WTC11 (cell line): ENCODE data around the gene GPR6.

Experiments
- EMX1 ChIP-seq: fragments of 250-450 bp; sonication (Bioruptor Pico); IDR thresholded peaks from 2 replicates; pipeline ENCODE4 v1.8.0; 2021; ENCODE audit warnings: mild to moderate bottlenecking
- IRF2 ChIP-seq: sonication (generic); formaldehyde crosslinking; IDR thresholded peaks from 2 replicates; pipeline ENCODE4 v1.8.0; 2022; ENCODE audit warnings: low read depth, missing genetic modification reagents, borderline replicate concordance
- ZNF232 ChIP-seq: sonication (generic); formaldehyde crosslinking; IDR thresholded peaks from 2 replicates; pipeline ENCODE4 v1.8.0; 2022; ENCODE audit warnings: mild to moderate bottlenecking, missing genetic modification reagents
- TF ChIP-seq, protein P1 (sequence below): fragments of 200-600 bp; IDR thresholded peaks from 2 replicates; pipeline ENCODE4 v1.8.0; 2022; ENCODE audit warnings: antibody characterized with exemption

DNA sequence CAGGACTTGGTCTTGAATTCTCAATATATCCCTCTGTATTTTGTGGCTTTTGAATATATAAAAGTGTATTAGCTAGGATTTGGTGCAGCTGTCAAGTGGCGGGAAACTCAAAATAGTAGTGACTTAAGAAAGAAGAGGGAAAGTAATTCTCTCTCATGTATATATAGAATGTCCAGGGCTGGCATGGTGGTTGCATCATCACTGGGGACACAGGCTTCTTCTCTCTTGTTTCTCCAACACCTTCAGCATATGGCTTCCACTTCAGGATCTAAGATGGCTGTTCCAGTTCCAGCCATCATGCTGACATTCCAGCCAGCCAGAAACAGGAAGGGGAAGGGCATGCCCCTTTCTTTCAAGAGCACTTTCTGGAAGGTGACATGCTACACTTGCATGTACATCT lies 11.8 kb upstream of the GPR6 start:
- TF ChIP-seq, protein P1, sequence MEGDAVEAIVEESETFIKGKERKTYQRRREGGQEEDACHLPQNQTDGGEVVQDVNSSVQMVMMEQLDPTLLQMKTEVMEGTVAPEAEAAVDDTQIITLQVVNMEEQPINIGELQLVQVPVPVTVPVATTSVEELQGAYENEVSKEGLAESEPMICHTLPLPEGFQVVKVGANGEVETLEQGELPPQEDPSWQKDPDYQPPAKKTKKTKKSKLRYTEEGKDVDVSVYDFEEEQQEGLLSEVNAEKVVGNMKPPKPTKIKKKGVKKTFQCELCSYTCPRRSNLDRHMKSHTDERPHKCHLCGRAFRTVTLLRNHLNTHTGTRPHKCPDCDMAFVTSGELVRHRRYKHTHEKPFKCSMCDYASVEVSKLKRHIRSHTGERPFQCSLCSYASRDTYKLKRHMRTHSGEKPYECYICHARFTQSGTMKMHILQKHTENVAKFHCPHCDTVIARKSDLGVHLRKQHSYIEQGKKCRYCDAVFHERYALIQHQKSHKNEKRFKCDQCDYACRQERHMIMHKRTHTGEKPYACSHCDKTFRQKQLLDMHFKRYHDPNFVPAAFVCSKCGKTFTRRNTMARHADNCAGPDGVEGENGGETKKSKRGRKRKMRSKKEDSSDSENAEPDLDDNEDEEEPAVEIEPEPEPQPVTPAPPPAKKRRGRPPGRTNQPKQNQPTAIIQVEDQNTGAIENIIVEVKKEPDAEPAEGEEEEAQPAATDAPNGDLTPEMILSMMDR = no peak
- TF ChIP-seq ZNF232 (CRISPR knock-in tag) = no peak
- no peak for TF ChIP-seq EMX1 (CRISPR knock-in tag)
- TF ChIP-seq IRF2 (CRISPR knock-in tag) = no peak
